SK-N-SH treated with all-trans-retinoic acid at 6 μM for 48 hours (cell line): ENCODE measurements around the gene SLC39A1.

Experiments used
- ATAC-seq: fragments of 200-7000 bp; cut with Tn5 transposase; 3 replicates; pipeline ENCODE4 v1.9.1; 2020; ENCODE audit warnings: mild to moderate bottlenecking, moderate library complexity
- ARNTL ChIP-seq: fragments of 450-650 bp; formaldehyde crosslinking; IDR thresholded peaks from 2 replicates; pipeline ENCODE4 v1.5.0; 2020; ENCODE audit warnings: low read depth, mild to moderate bottlenecking, moderate library complexity, borderline replicate concordance
- BACH2 ChIP-seq: fragments of 250-450 bp; sonication (Bioruptor Pico); IDR thresholded peaks from 2 replicates; pipeline ENCODE4 v1.9.0; 2021; ENCODE audit warnings: mild to moderate bottlenecking, borderline replicate concordance
- CREB5 ChIP-seq: fragments of 250-450 bp; sonication (Bioruptor Pico); IDR thresholded peaks from 2 replicates; pipeline ENCODE4 v1.5.1; 2020; ENCODE audit warnings: low read depth, mild to moderate bottlenecking, moderate library complexity
- CSDC2 ChIP-seq: fragments of 250-450 bp; sonication (Bioruptor Pico); IDR thresholded peaks from 2 replicates; pipeline ENCODE4 v1.5.0; 2020; ENCODE audit warnings: mild to moderate bottlenecking, moderate library complexity
- CSRNP3 ChIP-seq: fragments of 250-450 bp; sonication (Bioruptor Pico); IDR thresholded peaks from 2 replicates; pipeline ENCODE4 v1.5.1; 2021; ENCODE audit warnings: mild to moderate bottlenecking, moderate library complexity
- ESRRG ChIP-seq: fragments of 250-450 bp; sonication (Bioruptor Pico); IDR thresholded peaks from 2 replicates; pipeline ENCODE4 v1.6.1; 2021; ENCODE audit warnings: mild to moderate bottlenecking
- GLIS3 ChIP-seq: fragments of 250-450 bp; sonication (Bioruptor Pico); IDR thresholded peaks from 2 replicates; pipeline ENCODE4 v1.5.0; 2020; ENCODE audit warnings: mild to moderate bottlenecking, moderate library complexity
- ISL1 ChIP-seq: fragments of 250-450 bp; sonication (Bioruptor Pico); IDR thresholded peaks from 2 replicates; pipeline ENCODE4 v2.1.2; 2022; ENCODE audit warnings: mild to moderate bottlenecking, moderate library complexity
- OSR1 ChIP-seq: fragments of 250-450 bp; sonication (Bioruptor Pico); IDR thresholded peaks from 2 replicates; pipeline ENCODE4 v1.8.0; 2022; ENCODE audit warnings: moderate library complexity, mild to moderate bottlenecking, inconsistent platforms
- PATZ1 ChIP-seq: fragments of 250-450 bp; sonication (Bioruptor Pico); IDR thresholded peaks from 2 replicates; pipeline ENCODE4 v1.8.0; 2020; ENCODE audit warnings: mild to moderate bottlenecking, moderate library complexity, borderline replicate concordance
- POU6F1 ChIP-seq: fragments of 250-450 bp; sonication (Bioruptor Pico); IDR thresholded peaks from 2 replicates; pipeline ENCODE4 v1.8.0; 2021; ENCODE audit warnings: low read depth, mild to moderate bottlenecking, moderate library complexity, borderline replicate concordance
- PPARA ChIP-seq: fragments of 250-450 bp; sonication (Bioruptor Pico); IDR thresholded peaks from 2 replicates; pipeline ENCODE4 v1.5.0; 2020; ENCODE audit warnings: mild to moderate bottlenecking, borderline replicate concordance
- RARB ChIP-seq: fragments of 250-450 bp; sonication (Bioruptor Pico); IDR thresholded peaks from 2 replicates; pipeline ENCODE4 v1.8.0; 2021; ENCODE audit warnings: mild to moderate bottlenecking, moderate library complexity
- SNAI2 ChIP-seq: fragments of 250-450 bp; sonication (Bioruptor Pico); IDR thresholded peaks from 2 replicates; pipeline ENCODE4 v1.5.0; 2020; ENCODE audit warnings: mild to moderate bottlenecking, moderate library complexity
- TCF4 ChIP-seq: fragments of 250-450 bp; sonication (Bioruptor Pico); IDR thresholded peaks from 2 replicates; pipeline ENCODE4 v1.8.0; 2021; ENCODE audit warnings: mild to moderate bottlenecking, moderate library complexity, borderline replicate concordance
- TOX ChIP-seq: fragments of 250-450 bp; sonication (Bioruptor Pico); IDR thresholded peaks from 2 replicates; pipeline ENCODE4 v1.8.0; 2021; ENCODE audit warnings: mild to moderate bottlenecking, moderate library complexity, borderline replicate concordance
- TSHZ2 ChIP-seq: fragments of 250-450 bp; sonication (Bioruptor Pico); IDR thresholded peaks from 2 replicates; pipeline ENCODE4 v1.5.0; 2020; ENCODE audit warnings: mild to moderate bottlenecking, moderate library complexity
- ZC3H10 ChIP-seq: fragments of 250-450 bp; sonication (Bioruptor Pico); IDR thresholded peaks from 2 replicates; pipeline ENCODE4 v1.5.1; 2021; ENCODE audit warnings: mild to moderate bottlenecking, moderate library complexity
- ZFP3 ChIP-seq: fragments of 250-450 bp; sonication (Bioruptor Pico); IDR thresholded peaks from 2 replicates; pipeline ENCODE4 v1.5.0; 2020; ENCODE audit warnings: mild to moderate bottlenecking, moderate library complexity
- ZFP30 ChIP-seq: fragments of 450-650 bp; formaldehyde crosslinking; IDR thresholded peaks from 2 replicates; pipeline ENCODE4 v1.5.0; 2022; ENCODE audit warnings: mild to moderate bottlenecking, moderate library complexity
- ZNF70 ChIP-seq: fragments of 450-650 bp; formaldehyde crosslinking; IDR thresholded peaks from 2 replicates; pipeline ENCODE4 v1.5.0; 2020; ENCODE audit warnings: mild to moderate bottlenecking, moderate library complexity
- ZNF8 ChIP-seq: fragments of 450-650 bp; formaldehyde crosslinking; IDR thresholded peaks from 2 replicates; pipeline ENCODE4 v1.5.0; 2020; ENCODE audit warnings: mild to moderate bottlenecking, moderate library complexity

SLC39A1 gene

GRCh38 chr1:153970346-153970745 is 7.0 kb upstream of the SLC39A1 start (continued):
- no peak for TF ChIP-seq SNAI2 (CRISPR knock-in tag)

GRCh38 chr1:153968972-153969371 is 5.6 kb upstream of the SLC39A1 start:
- ATAC-seq: no peak
- TF ChIP-seq OSR1 (no peak), ARNTL (CRISPR knock-in tag) (no peak), CSDC2 (CRISPR knock-in tag) (no peak), ZC3H10 (CRISPR knock-in tag) (no peak), PPARA (CRISPR knock-in tag) (no peak), TOX (CRISPR knock-in tag) (no peak), ESRRG (CRISPR knock-in tag) (no peak), GLIS3 (CRISPR knock-in tag) (no peak), ZFP3 (CRISPR knock-in tag) (no peak), ZNF70 (no peak), TSHZ2 (CRISPR knock-in tag) (no peak), ZNF8 (CRISPR knock-in tag) (no peak), ISL1 (CRISPR knock-in tag) (no peak), TCF4 (CRISPR knock-in tag) (no peak), ZFP30 (CRISPR knock-in tag) (no peak), CSRNP3 (CRISPR knock-in tag) (no peak), PATZ1 (no peak), POU6F1 (no peak)
- TF ChIP-seq, all 23 proteins: peak for 0

- ATAC-seq: no peak
- no peak for TF ChIP-seq ZNF8 (CRISPR knock-in tag)
- no peak for TF ChIP-seq ZFP30 (CRISPR knock-in tag)
- no peak for TF ChIP-seq CREB5 (CRISPR knock-in tag)
- TF ChIP-seq ZC3H10 (CRISPR knock-in tag): no peak
- no peak for TF ChIP-seq GLIS3 (CRISPR knock-in tag)
- no peak for TF ChIP-seq PPARA (CRISPR knock-in tag)
- TF ChIP-seq RARB (CRISPR knock-in tag): no peak
- TF ChIP-seq ESRRG (CRISPR knock-in tag): no peak
- no peak for TF ChIP-seq OSR1
- no peak for TF ChIP-seq BACH2
These were observed 5.1 kb upstream of the SLC39A1 start for GRCh38 chr1:153968408-153968807.

GRCh38 chr1:153968000-153968363 is 4.6 kb upstream of the SLC39A1 start:
- ATAC-seq: no peak
- TF ChIP-seq ZNF70 (no peak), PPARA (CRISPR knock-in tag) (no peak), CREB5 (CRISPR knock-in tag) (no peak), CSDC2 (CRISPR knock-in tag) (no peak), ARNTL (CRISPR knock-in tag) (no peak), ZFP30 (CRISPR knock-in tag) (no peak), ZC3H10 (CRISPR knock-in tag) (no peak)
